UCSD-AML1 (cell line): ENCODE data around the gene PAX5.
A peak's percentile ranks its signal among the peaks of the same experiment; 100 is the strongest.

Experiments used
- DNase-seq: peaks from one replicate; lab custom pipeline; 2025; ENCODE audit not compliant: unreplicated experiment; lab: John Stamatoyannopoulos, UW

Gene PAX5

DNA sequence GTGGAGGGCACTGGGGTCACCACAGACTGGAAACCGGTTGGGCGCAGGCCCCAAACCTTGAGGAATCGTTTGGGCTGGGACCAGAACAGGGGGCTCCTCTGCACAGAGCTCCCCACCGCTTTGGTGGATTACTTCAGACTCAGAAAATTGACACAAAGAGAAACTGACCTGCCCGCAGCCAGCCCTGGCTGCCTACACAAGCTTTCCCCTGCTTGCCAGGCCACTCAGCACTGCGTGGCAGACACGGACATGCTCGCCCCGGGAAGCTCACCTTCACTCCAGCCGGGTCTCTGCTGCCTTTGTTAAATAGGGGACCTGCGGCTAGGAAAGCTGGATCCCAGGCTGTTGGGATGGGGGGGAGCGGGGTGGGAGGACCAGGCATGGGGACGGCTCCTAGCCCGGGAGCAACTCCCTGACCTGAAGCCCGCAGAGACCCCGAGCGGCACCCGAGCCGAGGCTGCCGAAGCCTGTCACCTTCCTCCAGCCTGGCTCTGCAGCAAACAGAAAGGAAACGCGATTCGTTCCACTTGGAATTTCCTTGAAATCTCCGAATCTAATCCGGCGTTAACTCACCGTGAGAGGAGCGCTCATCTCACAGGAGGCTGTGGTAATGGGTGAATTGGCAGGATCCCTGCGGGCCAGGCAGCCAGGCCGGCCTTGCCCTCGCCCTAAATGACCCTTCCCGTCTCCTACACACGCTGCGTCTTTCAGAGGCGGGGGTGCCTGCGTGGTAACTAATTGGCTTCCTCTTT is 8.8 kb downstream of the PAX5 start:
- no peak for DNase-seq

DNA sequence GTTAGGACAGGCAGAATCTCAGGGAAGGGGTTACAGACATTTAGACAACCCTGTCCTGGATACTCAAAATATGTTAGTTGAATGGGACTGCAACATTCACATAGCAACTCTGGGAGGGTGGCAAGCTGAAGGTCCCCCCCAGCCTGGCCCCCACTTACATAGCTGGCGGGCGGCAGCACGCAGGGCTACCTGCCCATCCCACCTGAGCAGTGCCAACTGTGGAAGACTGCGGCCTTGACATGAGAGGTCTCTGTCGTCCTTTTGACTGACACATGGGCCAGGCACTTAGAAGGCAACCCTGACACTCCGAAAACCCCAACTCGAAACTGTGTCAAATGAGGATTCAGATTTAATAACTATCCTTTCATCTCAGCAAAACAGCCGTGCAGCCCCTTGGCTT is 16.5 kb downstream of the PAX5 start:
- DNase-seq = no peak

DNA sequence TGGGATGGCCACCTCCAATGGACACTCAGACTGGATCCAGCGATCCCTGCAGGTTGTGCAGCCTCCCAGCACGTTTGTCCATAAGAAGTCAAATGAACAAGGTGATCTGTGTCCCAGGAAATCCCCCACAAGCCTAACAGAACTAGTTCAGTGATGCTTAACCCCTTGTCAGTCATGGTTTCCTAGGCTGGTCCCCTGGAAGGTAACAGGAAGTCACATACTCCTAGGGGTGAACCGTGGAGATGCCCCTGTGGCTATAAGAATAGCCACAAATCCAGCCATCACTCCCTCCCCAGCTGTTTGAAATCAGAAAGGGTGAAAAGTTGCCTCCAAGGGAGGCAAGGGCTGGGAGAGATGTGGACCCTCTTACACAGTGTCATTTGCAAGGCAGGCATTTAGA is 22.5 kb downstream of the PAX5 start:
- no peak for DNase-seq

DNA sequence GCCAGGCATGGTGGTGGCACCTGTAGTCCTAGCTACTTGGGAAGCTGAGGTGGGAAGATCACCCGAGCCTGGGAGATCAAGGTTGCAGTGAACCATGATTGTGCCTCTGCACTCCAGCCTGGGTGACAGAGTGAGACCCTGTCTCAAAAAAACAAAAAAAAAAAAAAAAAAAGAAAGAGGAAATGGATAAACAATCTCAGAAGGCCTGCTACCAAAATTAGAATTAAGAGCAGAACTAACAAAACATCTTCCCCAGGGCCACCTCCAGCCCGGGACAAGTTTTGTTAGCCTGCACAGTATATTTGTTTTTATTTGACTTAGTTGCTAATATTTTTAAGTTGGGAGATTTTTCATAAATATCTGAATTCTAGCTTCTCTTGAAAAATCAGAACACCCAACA is 23.1 kb downstream of the PAX5 start:
- DNase-seq = no peak

DNA sequence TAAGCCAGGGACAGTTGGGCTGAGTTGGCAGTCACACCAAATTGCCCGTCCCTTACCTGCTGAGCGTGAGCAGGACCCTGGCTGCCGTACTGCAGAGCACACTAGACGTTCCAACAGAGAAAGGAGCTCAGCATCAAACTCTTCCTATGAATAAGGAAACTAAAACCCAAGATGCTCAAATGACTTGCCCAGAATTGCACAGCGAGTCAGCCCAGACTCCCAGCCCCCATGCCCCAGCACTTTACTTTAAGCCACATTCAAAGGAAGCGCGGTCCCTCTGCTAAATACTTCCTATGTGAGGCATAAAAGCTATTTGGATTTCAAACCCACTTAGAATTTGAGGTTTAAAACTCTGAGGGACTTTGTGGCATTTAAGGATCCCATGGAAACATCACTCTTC is 23.9 kb downstream of the PAX5 start:
- DNase-seq = no peak

DNA sequence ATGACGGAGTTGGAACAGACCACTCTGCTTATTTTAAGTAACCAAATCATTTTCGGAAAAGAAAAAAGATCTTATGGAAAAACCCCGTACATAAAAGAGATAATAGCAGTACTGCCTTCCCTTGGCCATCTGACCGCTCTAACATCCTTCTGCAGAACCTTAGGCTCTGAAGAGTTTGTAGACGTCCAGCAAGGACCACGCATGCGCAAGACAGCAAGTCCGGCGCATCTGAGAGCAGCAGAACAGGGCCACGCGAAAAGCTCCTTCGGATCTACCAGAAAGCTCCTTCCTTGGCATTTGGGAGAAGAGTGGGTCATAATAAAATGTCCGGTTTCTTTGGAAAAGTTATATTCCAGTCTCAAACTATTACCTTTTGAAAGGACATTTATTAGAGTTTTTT is 26.8 kb downstream of the PAX5 start:
- no peak for DNase-seq

DNA sequence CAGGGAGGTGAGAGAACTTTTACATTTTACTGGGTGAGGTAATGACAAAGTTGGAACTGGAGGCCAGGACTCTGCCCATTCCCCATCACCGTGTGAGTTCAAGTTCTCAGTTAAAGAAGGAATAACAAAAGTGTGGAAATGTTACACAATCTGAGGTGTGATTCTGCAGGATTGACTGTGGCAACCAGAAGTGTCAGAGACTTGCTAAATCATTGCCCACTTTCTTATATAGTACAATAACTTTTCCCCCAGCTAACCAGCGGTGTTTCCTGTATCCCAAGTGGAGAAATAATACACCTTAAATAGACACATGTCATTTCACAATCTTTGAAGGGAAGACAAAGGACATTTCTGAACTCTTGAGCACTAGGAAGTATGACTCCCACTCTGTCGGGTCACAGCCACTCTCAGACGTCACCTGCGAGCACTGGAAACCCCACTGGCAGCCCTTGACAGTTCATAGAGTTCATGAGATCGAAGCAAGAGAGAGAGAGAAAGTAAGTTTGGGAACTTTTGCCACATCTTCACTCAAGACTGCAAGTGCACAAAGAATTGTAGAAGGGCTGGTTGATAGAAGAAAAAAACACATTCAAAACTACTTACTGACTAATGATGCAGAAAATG is 28.4 kb downstream of the PAX5 start:
- no peak for DNase-seq

DNA sequence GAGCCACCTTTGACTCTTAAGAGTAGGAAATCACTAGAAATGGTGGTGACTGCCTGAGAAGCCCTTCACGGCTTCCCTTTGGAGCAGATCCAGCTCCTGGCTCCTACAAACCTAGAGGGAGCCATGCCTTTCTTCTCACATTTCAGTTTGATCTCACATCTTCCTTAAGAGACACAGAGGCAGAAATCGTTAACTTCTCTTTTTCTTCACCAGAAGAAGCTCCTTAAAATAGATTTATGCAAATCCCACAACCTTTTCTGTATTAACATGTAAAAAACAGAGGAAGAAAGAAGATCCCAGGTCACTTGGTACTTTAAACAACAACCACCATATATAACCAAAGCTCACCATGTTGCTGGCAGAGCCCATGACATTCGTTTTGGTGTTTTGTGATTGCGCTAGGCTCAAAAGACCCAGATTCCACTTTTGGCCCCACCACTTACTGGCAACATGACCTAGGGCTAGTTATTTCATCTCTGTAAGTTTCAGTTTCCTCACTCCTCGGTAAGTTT is 29.6 kb downstream of the PAX5 start:
- no peak for DNase-seq

DNA sequence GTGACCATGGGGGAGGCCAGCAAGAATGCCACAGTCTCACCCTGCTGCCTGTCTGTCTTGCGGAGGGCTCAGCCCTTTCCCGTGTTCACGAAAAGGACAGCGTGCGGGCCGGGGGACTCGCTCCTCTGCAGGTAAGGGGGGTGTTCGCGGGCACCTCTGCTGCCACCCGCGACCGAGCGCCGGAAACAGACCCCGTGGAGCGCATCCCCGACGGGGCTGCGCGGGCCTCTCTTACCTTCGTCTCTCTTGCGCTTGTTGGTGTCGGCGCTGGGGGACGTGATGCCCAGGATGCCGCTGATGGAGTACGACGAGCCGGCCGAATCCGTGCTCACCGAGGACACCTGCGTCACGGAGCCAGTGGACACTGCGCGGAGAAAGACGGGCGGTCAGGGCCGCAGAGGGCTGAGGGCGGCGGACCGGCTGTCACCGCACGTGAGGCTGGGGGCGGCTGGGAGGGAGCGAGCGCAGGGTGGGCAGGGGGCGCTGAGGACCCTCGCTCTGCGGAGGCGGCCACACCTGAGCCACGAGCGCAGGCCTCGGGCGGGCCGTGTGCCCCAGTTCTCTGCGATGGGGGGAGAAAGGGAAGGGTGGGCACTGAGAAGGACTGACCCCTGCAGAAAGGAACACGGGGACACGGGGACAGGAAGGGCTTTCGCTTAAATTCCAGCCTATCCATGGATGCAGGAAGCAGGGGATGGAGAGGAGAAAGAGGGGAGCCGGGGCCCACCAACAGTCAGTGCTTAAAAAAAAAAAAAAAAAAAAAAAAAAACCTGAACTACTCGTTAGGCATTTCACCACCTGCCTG is 31.5 kb downstream of the PAX5 start:
- no peak for DNase-seq

DNA sequence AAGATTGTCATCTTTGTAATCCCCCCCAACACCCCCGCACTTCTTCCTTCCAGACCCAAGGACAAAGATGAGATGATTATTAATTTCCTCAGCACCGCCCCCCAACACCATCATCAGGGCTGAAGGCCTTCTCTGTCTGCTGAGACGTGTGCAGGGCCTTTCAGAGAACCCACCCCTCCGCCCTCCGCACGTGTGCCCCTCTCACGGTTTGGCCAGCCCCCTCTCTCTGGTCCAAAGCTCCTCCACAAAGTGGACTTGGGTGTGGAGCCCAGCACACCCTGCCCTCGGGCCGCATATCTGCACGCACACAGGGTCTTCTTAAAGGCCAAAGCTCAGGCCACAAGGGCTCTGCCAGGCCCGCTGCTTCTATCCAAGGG is 32.0 kb downstream of the PAX5 start:
- DNase-seq = no peak

DNA sequence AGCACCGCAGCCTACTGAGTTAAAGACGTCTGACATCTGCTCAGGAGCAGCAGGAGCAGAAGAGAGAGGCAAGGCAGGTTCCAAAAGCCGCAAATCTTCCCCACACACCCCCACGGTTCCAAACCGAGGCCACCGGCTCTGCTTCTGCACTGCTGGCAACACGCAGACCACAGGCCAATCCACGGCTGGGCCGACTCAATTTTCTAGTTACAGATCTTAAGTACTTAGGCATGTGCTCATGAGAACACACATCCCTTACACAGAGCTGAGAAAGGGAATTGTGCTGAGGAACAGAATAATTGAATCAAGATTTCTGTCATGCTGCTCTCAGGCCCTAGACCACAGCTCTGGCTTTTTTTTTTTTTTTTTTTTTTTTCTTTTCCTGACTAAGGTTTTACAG is 32.6 kb downstream of the PAX5 start:
- DNase-seq = no peak

DNA sequence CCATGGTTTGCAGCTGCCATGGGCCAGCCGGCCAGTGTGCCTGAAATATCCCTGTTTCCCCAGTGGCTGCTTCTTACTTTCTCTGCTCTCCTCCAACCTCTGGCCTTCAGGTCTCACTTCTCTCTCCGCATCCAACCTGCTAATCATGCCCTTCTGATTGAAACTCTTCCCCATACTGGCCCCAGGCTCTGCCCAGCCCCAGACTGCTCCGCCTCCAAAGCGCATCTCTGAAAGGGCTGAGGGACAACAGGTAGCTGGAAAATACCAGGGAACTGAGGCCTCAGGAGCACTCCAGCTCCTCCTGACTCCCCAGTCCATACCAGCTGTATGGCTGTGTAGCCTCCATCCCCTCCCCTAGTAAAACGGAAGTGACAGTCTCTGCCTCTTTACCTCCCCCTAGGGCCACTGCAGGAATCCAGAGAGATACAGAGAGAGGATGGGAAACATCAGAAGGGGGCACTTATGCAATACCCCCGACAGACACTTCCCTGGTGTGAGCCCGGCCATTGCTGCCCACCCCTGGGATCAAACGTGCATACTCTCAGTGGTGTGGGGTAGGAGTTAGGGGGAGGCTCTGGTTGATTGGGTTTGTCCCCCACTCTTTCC is 34.2 kb downstream of the PAX5 start:
- DNase-seq = no peak

DNA sequence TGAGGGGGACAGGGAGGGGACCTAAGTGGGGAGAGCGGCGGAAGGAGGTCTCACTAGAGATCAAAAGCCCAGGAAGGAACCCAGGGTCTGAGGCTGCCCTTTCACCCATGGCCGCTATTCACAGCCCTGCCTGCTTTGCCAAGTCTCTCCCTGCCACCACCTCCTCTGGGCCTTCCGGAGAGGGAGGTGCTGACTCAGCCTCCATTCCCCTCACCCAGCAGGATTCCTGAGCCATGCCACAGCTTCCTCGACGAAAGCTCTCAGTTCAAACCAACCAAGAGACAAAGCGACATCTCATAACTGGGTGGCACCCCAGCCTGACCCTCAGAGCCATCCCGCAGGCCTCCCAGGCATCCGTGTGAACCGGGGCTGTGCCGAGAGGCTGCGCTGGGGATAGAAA is 36.7 kb downstream of the PAX5 start:
- no peak for DNase-seq

DNA sequence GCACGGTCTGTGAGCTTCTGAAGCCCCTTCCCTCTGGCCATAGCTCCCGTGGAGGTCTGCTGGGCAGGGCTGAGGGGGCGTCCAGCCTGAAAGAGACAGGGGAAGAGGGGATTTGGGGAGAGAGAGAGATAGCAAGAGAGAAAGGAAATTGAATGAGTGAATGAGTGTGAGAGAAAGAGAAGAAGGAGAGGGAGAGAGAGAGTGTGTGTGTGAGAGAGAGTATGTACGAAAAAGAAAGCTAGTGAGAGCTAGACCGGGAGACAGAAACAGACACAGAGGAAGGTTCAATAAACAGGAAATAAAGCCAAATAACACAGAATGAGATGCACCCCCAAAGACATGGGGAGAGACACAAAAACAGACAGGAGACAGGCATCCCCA is 37.4 kb downstream of the PAX5 start:
- no peak for DNase-seq

DNA sequence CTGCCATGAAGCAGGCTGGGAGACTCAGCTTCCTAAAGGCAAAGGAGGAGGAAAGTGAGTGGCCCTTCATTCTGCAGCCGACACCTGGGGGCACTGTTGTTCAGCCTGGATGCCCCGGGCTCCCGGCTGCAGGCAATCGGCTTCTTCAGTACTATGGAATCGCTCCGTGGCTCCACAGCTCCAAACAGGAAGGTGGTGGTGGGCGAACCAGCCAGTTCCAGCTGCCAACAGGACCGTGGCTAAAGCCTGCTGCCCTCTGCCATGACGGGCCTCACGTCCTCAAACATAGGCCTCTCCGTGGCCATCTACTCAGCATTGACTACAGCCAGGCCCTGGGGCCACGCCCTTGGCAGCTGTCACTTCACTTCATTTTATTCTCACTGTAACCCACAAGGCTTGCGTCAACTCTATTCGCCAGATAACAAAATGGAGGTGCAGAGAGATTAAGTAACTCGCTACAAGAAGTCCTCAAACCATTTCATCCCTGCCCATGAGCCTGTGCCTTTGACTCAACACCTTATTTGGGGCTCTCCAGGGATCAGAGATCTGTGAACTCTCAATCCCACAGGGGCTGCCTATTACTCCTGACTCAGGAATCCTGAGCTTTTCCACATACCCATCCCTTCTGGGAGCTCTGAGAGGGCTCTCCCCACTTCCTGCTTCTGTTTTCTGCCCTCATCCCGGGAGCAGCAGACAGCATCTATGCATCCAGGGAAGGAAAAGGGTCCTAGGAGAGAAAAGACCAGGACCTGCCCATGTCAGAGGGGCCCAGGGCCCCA is 38.0 kb downstream of the PAX5 start:
- DNase-seq = peak; percentile 75

DNA sequence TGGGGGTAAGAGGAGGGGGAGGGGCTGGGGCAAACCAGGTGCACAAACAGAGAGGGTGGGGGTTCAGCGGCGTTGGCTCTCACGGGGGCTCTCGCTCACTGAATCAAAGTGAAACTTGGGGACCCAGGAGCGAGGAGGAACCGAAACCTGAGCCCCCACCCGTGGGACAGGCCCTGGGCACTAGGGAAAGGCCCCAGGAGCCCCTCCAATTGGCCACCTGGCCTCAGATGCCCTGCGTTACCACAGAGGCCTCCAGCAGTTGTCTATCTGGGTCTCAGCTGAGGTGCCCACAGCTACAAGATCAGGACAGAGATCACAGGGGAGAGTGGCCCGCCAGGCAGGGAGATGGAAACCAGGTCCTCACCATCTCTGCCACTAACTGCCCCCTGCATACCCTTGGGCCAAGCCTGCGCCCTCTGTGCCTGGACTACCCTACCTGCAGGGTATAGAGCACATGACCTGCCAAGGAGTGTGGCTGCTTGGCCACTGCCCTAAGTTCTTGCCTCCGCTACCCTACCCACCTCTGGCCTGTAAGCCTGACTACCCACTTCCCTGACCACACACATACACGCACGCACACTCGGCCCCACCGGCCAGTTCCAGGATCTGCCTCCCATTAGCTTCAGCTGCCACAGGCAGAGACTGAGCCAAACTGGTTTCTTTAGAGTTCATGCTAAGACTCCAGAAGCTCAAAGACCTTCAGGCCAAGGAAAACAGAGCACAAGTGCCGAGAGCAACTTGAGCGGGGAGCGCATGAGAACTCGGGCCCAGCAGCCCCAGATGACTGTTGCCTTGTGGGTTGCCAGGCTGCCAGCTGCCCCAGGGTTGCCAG is 39.9 kb downstream of the PAX5 start:
- no peak for DNase-seq

DNA sequence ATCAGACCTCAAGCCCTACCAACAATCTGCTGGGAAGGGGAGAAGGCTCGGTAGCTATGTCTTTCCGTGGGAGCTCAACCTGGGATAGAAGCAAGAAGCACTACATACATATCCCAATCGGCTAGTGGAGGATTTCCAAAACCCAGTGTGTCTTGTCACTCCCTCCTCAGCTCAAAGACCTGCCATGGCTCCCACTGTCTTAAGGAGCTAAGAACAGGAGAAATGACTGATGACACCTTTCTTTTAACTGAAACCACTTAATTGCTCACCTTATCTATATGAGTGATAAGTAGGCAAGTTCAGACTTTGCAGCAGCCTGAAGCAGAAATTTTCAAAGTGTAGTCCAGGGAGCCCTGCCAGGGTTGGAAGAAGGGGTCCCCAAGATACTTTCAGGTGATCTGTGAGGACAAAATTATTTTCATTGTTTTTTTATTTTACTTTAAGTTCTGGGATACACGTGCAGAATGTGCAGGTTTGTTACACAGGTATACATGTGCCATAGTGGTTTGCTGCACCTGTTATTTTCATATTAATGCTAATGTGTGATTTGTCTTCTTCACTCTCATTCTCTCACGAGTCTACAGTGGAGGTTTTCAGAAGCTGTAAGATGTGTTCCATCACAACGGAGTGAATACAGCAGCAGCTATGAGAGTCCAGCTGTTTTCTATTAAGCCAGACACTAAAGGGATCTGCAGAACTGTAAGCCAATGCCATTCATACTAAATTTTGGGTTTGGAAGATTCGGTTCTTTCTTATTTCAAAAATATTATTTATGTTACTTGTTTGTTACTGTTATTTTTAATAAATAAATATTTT is 41.4 kb downstream of the PAX5 start:
- DNase-seq = no peak

DNA sequence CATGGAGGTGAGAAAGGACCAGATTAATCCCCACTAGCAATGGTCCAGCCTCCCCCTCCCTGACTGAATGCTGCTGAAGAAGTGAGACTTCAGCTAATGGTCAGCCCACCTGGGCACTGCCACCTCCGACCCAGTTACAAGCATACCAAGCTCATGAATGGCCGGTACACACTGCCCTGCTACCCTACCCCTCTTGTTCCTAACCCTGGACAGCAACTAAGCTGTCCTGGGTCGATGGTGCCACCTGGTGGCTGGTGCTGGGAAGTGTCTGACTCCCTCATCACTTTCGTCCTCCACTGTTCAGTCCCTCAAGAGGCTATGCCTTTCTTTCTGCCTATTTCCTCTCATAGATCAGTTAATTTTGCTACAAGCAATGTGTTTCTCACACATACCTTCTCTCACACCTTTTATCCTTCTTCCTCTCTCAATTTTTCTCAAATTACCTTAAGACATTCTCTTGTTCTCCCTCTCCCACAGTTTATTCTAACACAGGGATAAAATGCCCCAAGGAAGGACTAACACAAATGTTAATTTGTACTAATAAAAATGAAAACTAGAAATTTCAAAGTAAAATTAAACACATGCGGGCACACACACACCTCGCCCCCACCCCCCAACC is 42.4 kb downstream of the PAX5 start:
- DNase-seq = peak; percentile 50

DNA sequence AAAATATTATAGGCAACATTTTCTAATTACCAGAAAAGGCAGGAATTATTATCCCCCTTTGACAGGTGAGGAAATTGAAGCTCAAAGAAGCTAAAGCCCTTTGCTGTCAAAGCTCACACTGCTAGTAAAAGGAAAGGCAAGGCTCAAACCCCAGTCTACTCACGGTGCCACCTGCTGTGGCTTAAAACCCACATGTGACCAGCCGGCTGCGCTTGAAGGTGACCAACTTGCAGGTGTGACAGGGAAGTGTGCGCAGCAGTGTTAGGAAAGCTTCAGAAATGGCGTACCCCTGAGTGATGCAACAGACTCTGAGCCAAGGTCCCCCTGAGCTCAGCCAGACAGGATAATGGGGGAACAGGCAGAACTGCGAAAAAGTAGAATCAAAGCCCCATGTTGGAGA is 45.2 kb downstream of the PAX5 start:
- no peak for DNase-seq
